Measurements from ENCODE around the gene L2HGDH. TPM values are rescaled to one million over a fixed set of nuclear protein-coding genes. Genes with fewer than 3 reads are reported as not detected.
A peak's percentile ranks its signal among the peaks of the same experiment; 100 is the strongest.

L2HGDH gene
- polyA plus RNA-seq (2013), result 5.9 and 6.0 TPM in 2 replicates

DNA sequence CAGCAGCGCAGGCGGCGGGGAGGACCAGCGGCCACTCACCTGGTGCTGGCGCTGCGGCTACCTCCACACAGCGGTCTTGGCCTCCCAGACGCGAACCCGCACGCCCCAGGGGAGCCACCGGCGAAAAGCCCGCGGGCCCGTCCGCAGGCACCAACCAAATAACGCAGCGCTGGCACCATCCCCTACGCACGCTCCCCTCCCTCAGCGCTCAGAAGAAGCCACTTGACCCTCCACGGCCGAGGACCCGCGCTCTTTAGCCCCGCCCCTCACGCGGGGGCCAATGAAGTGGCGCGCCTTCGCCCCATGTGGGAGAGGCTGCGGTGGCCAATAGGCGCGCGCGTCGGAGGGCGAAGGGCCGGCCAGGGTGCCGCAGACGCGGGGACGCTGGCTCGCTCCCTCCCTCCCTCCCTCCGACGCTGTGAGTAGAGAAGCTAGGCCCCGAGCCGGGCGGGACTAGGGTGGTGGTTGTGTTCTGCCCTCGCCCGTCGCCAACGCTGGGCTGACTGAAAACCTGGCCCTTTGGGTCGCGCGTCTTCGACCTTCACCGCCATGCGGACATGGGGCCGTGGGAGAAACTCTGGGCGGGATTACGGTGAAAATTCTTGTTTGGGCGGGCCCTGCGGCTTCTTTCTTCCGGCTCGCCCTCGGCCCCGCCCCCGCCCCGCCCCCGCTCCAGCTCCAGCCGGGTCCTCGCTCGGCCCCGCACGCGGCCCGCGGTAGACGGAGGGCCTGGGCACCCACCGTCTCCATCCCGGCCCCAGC, at the start of gene L2HGDH, which contains the start of gene DMAC2L:
Gene L2HGDH, minus strand, starts transcription at position 258 of the 762 bp plus-strand sequence. Its CDS starts 79 bp downstream, at position 179.
Gene DMAC2L, plus strand, starts transcription at position 353 of the 762 bp plus-strand sequence. CDS start 9,164 bp downstream, outside the sequence.
- H4K12ac ChIP-seq (ENCODE audit: low read depth, low read length), result peak within 1 kb of the TSS; percentile 90
- no CpG with 5 or more reads among the region's 83 CpGs for WGBS (ENCODE audit: extremely low coverage, insufficient coverage, insufficient read length)

DNA sequence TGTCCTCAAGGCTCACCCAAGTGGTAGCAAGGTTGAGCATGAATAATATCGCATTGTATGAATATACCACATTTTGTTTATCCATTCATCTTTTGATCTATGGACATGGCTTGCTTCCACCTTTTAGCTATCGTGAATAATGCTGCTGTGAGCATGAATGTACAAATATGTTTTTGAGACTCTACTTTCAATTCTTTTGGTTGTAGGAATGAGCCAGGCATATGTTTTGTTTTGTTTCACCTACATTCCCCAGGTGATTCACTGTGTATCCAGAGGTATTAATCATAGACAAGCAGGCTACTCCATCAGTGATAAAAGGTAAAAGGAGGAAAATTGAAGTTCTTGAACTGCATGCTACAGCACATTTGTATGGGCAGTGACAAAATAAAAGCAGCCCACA, 48.8 kb upstream of the L2HGDH start:
- Histone ChIP-seq H3K23ac (ENCODE audit: low read length) (no peak overlapping the region), H3K27ac (ENCODE audit: low read depth, low read length) (no peak overlapping the region), H2AFZ (ENCODE audit: insufficient read depth, low read length, poor library complexity) (no peak overlapping the region), H4K91ac (ENCODE audit: low read depth, low read length) (no peak overlapping the region), H3K79me1 (ENCODE audit: low read length) (no peaks in the 10 kb centered on the region), H4K8ac (ENCODE audit: low read depth, low read length) (no peak overlapping the region), H3K9me3 (ENCODE audit: insufficient read depth, low read depth, low read length) (no peaks in the 10 kb centered on the region), H3K14ac (ENCODE audit: low read length) (no peak overlapping the region), H3K4me1 (ENCODE audit: control insufficient read depth in 1 of 2, insufficient read depth in 2 of 2, low read length in 2 of 2) (no peaks in the 10 kb centered on the region), H2BK120ac (ENCODE audit: insufficient read depth, low read length, poor library complexity) (no peak overlapping the region), H3K18ac (ENCODE audit: low read length) (no peak overlapping the region), H2AK5ac (ENCODE audit: low read length) (no peak overlapping the region), H3K79me2 (ENCODE audit: control insufficient read depth, insufficient read depth, low read length, poor library complexity) (peaks cover 2% of the 10 kb centered on the region), H3K27me3 (ENCODE audit: insufficient read depth, low read length) (no peaks in the 10 kb centered on the region), H4K12ac (ENCODE audit: low read depth, low read length) (no peak overlapping the region), H3K9ac (ENCODE audit: low read length) (no peak overlapping the region), H3K4ac (ENCODE audit: low read depth, low read length) (no peak overlapping the region), H3K36me3 (ENCODE audit: control insufficient read depth in 1 of 2, insufficient read depth in 2 of 2, low read length in 2 of 2) (no peaks in the 10 kb centered on the region), H3K4me2 (ENCODE audit: low read length) (no peak overlapping the region), H3K4me3 (ENCODE audit: low read depth, low read length) (no peak overlapping the region), H2BK5ac (ENCODE audit: low read depth, low read length, poor library complexity) (no peak overlapping the region), H2BK12ac (ENCODE audit: low read length) (no peak overlapping the region)
- no CpG with 5 or more reads among the region's 2 CpGs for WGBS (ENCODE audit: extremely low coverage, insufficient coverage, insufficient read length)
- peak in 1 of 2 donors; percentile 10 for DNase-seq

More for the DNA sequence above, at the start of gene L2HGDH, which contains the start of gene DMAC2L:
- H3K9me3 ChIP-seq (ENCODE audit: insufficient read depth, low read depth, low read length), result peaks cover 1% of the 10 kb centered on the region
- H2BK5ac ChIP-seq (ENCODE audit: low read depth, low read length, poor library complexity), result peak within 1 kb of the TSS; percentile 94
- H3K27ac ChIP-seq (ENCODE audit: low read depth, low read length), result peak within 1 kb of the TSS; percentile 92
- H4K91ac ChIP-seq (ENCODE audit: low read depth, low read length), result peak within 1 kb of the TSS; percentile 93
- peak within 1 kb of the TSS; percentile 86 for H3K9ac ChIP-seq (ENCODE audit: low read length)
- peaks cover 3 to 4% of the 10 kb centered on the region in 2 experiments for H3K36me3 ChIP-seq (ENCODE audit: control insufficient read depth in 1 of 2, insufficient read depth in 2 of 2, low read length in 2 of 2)
- peaks cover 10% of the 10 kb centered on the region for H3K79me2 ChIP-seq (ENCODE audit: control insufficient read depth, insufficient read depth, low read length, poor library complexity)
- no peak within 1 kb of the TSS for H3K23ac ChIP-seq (ENCODE audit: low read length)
- peak within 1 kb of the TSS; percentile 91 for H3K14ac ChIP-seq (ENCODE audit: low read length)
- peak within 1 kb of the TSS; percentile 93 for H2AFZ ChIP-seq (ENCODE audit: insufficient read depth, low read length, poor library complexity)
- peak within 1 kb of the TSS; percentile 90 for H3K4me2 ChIP-seq (ENCODE audit: low read length)
- H3K79me1 ChIP-seq (ENCODE audit: low read length), result peaks cover 7% of the 10 kb centered on the region
- peaks cover 0 to 4% of the 10 kb centered on the region in 2 experiments for H3K4me1 ChIP-seq (ENCODE audit: control insufficient read depth in 1 of 2, insufficient read depth in 2 of 2, low read length in 2 of 2)
- no peak within 1 kb of the TSS for H2AK5ac ChIP-seq (ENCODE audit: low read length)
- peak within 1 kb of the TSS; percentile 53 for H3K4ac ChIP-seq (ENCODE audit: low read depth, low read length)
- H3K18ac ChIP-seq (ENCODE audit: low read length), result peak within 1 kb of the TSS; percentile 91
- DNase-seq, result peak; percentile 93 to 98
- peak within 1 kb of the TSS; percentile 97 for H2BK120ac ChIP-seq (ENCODE audit: insufficient read depth, low read length, poor library complexity)
- peak within 1 kb of the TSS; percentile 98 for H4K8ac ChIP-seq (ENCODE audit: low read depth, low read length)
- no peak within 1 kb of the TSS for H2BK12ac ChIP-seq (ENCODE audit: low read length)
- no peaks in the 10 kb centered on the region for H3K27me3 ChIP-seq (ENCODE audit: insufficient read depth, low read length)
- H3K4me3 ChIP-seq (ENCODE audit: low read depth, low read length), result peak within 1 kb of the TSS; percentile 88

DNA sequence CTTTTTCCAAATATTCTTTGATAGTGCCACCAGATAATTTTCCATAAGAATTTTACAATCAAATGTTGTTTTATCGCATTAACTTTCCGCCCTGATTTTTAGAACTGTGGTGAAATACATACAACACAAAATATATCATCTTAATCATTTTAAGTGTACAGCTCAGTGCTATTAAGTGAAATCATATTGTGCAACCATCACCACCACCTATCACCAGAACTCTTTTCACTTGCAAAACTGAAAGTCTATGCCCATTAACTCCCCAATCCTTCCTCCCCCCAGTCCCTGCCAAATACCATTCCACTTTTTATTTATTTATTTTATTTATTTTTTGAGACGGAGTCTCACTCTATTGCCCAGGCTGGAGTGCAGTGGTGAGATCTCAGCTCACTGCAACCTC, 48.1 kb upstream of the L2HGDH start:
- H4K91ac ChIP-seq (ENCODE audit: low read depth, low read length), result no peak overlapping the region
- H3K9ac ChIP-seq (ENCODE audit: low read length), result no peak overlapping the region
- no peaks in the 10 kb centered on the region for H3K79me1 ChIP-seq (ENCODE audit: low read length)
- H3K4me2 ChIP-seq (ENCODE audit: low read length), result no peak overlapping the region
- H4K8ac ChIP-seq (ENCODE audit: low read depth, low read length), result no peak overlapping the region
- peaks cover 2% of the 10 kb centered on the region for H3K79me2 ChIP-seq (ENCODE audit: control insufficient read depth, insufficient read depth, low read length, poor library complexity)
- H2AFZ ChIP-seq (ENCODE audit: insufficient read depth, low read length, poor library complexity), result no peak overlapping the region
- no peak overlapping the region for H2BK5ac ChIP-seq (ENCODE audit: low read depth, low read length, poor library complexity)
- H3K36me3 ChIP-seq (ENCODE audit: control insufficient read depth in 1 of 2, insufficient read depth in 2 of 2, low read length in 2 of 2), result no peaks in the 10 kb centered on the region
- H3K27ac ChIP-seq (ENCODE audit: low read depth, low read length), result no peak overlapping the region
- H2BK120ac ChIP-seq (ENCODE audit: insufficient read depth, low read length, poor library complexity), result no peak overlapping the region
- H3K4ac ChIP-seq (ENCODE audit: low read depth, low read length), result no peak overlapping the region
- no peaks in the 10 kb centered on the region for H3K4me1 ChIP-seq (ENCODE audit: control insufficient read depth in 1 of 2, insufficient read depth in 2 of 2, low read length in 2 of 2)
- no peaks in the 10 kb centered on the region for H3K9me3 ChIP-seq (ENCODE audit: insufficient read depth, low read depth, low read length)
- DNase-seq, result no peak
- H3K14ac ChIP-seq (ENCODE audit: low read length), result no peak overlapping the region
- no peak overlapping the region for H3K18ac ChIP-seq (ENCODE audit: low read length)
- H3K4me3 ChIP-seq (ENCODE audit: low read depth, low read length), result no peak overlapping the region
- no peaks in the 10 kb centered on the region for H3K27me3 ChIP-seq (ENCODE audit: insufficient read depth, low read length)
- no peak overlapping the region for H2AK5ac ChIP-seq (ENCODE audit: low read length)
- H2BK12ac ChIP-seq (ENCODE audit: low read length), result no peak overlapping the region
- H4K12ac ChIP-seq (ENCODE audit: low read depth, low read length), result no peak overlapping the region
- WGBS (ENCODE audit: extremely low coverage, insufficient coverage, insufficient read length), result no CpG with 5 or more reads among the region's 3 CpGs
- H3K23ac ChIP-seq (ENCODE audit: low read length), result no peak overlapping the region

DNA sequence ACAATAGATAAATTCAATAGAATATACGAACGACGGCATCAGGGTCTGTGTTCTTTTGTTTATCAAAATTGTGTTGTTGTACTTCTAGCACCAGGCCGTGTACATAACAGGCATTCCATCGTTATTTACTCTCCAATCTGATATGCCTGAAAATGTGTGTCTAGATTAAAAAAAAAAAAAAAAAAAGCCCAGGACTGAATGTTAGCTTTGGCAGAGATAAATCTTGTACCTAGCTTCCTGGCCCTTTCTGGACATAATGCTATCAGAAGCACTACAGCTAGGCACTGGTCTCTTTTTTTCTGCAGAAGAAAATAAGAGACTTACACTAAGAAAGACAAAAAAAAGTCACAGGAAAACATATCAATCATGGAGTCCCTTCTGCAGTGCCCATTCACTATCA, 47.6 kb upstream of the L2HGDH start:
- no peak overlapping the region for H3K27ac ChIP-seq (ENCODE audit: low read depth, low read length)
- no peaks in the 10 kb centered on the region for H3K36me3 ChIP-seq (ENCODE audit: control insufficient read depth in 1 of 2, insufficient read depth in 2 of 2, low read length in 2 of 2)
- peaks cover 2% of the 10 kb centered on the region for H3K79me2 ChIP-seq (ENCODE audit: control insufficient read depth, insufficient read depth, low read length, poor library complexity)
- no peak overlapping the region for H2BK12ac ChIP-seq (ENCODE audit: low read length)
- WGBS (ENCODE audit: extremely low coverage, insufficient coverage, insufficient read length), result no CpG with 5 or more reads among the region's 5 CpGs
- H3K9ac ChIP-seq (ENCODE audit: low read length), result no peak overlapping the region
- no peak for DNase-seq
- H3K23ac ChIP-seq (ENCODE audit: low read length), result no peak overlapping the region
- H3K4me1 ChIP-seq (ENCODE audit: control insufficient read depth in 1 of 2, insufficient read depth in 2 of 2, low read length in 2 of 2), result no peaks in the 10 kb centered on the region
- H4K8ac ChIP-seq (ENCODE audit: low read depth, low read length), result no peak overlapping the region
- no peaks in the 10 kb centered on the region for H3K9me3 ChIP-seq (ENCODE audit: insufficient read depth, low read depth, low read length)
- H4K91ac ChIP-seq (ENCODE audit: low read depth, low read length), result no peak overlapping the region
- no peak overlapping the region for H3K18ac ChIP-seq (ENCODE audit: low read length)
- H3K14ac ChIP-seq (ENCODE audit: low read length), result no peak overlapping the region
- H4K12ac ChIP-seq (ENCODE audit: low read depth, low read length), result no peak overlapping the region
- no peak overlapping the region for H2AK5ac ChIP-seq (ENCODE audit: low read length)
- no peak overlapping the region for H2AFZ ChIP-seq (ENCODE audit: insufficient read depth, low read length, poor library complexity)
- H2BK5ac ChIP-seq (ENCODE audit: low read depth, low read length, poor library complexity), result no peak overlapping the region
- H3K4me3 ChIP-seq (ENCODE audit: low read depth, low read length), result no peak overlapping the region
- H3K4ac ChIP-seq (ENCODE audit: low read depth, low read length), result no peak overlapping the region
- H3K27me3 ChIP-seq (ENCODE audit: insufficient read depth, low read length), result no peaks in the 10 kb centered on the region
- H2BK120ac ChIP-seq (ENCODE audit: insufficient read depth, low read length, poor library complexity), result no peak overlapping the region
- no peaks in the 10 kb centered on the region for H3K79me1 ChIP-seq (ENCODE audit: low read length)
- H3K4me2 ChIP-seq (ENCODE audit: low read length), result no peak overlapping the region
